CD4-positive, alpha-beta T cell treated with Interleukin-15 for 4 hours (primary cell): ENCODE measurements around the gene ABL1.

Source experiments
- DNase-seq: peaks from one replicate; pipeline ENCODE4 v3.0.0-alpha.2; 2020; ENCODE audit warnings: low spot score

The ABL1 gene

DNA sequence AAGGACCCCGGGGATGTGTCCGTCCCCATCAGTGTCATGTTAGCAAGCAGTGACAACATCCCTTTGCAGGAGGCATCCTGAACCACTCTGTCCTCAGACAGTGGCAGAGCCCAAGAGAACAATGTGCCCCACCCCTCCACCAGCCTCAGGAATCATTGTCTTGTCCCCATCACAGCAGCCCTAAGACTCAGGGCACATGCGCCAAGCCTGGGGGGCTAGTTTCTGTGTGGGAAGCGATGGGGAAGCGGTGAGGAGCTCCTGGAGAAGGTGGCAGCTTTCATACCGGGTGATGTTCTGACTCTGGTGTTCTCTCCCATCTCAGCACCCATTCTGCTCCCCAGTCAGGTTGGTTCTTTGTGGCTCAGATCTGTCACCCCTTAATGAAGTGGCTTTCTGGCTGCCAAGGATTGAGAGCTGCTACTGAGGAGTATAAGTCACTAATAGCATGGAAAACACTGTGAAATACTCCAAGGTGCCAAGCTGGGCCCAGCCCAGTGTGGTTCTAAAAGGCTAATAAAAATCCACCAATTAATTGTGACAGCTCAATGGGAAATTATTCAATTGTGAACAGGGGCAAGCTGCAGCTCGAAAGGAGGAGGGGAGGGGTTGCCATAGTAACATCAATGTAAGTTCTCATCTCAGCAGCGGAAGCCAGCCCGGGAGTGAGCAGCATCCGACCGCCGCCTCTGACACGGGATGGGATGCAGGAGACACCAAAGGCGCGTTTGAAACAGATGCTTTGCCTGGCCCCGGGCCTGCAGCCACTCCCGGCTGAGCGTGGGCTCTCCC, 56.8 kb downstream of the ABL1 start:
- no peak for DNase-seq

DNA sequence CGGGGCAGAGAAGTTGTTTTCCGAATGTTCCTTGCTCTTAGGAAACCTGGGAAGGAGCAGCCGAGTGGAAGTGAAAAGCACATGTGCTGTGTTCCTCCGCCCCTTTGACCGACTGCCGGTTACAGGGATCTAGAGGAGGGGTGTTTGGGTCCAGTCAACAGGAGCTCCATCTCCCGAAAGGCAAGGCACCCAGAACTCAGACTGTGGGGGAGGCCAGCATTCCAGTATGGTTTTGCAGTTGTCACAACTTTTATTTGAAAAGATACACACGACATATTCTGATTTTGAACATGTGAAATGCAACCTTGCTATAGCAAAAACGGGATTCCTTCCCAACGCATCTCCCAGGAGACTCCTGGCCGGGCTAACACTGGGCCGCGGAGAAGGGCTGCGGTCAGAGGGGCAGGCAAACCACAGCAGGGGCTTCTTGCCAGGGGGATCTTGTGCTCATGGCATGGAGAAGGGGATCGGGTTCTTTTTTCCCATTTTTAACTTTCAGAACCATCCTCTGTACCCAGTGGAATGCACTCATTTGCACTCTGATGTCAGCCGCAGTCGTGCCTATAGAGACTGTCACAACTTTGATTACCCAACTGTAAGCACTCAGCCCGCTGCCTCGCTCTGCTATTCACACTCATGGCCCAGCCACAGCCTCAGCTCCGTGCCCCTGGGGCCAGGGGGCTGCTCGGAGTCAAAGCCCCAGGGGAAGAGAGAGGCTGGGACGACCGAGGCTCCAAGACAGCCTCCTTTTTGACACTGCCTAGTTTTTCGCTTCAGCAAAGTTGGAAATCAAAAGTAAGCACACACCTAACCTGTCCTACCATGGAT, 57.6 kb downstream of the ABL1 start:
- DNase-seq = no peak

DNA sequence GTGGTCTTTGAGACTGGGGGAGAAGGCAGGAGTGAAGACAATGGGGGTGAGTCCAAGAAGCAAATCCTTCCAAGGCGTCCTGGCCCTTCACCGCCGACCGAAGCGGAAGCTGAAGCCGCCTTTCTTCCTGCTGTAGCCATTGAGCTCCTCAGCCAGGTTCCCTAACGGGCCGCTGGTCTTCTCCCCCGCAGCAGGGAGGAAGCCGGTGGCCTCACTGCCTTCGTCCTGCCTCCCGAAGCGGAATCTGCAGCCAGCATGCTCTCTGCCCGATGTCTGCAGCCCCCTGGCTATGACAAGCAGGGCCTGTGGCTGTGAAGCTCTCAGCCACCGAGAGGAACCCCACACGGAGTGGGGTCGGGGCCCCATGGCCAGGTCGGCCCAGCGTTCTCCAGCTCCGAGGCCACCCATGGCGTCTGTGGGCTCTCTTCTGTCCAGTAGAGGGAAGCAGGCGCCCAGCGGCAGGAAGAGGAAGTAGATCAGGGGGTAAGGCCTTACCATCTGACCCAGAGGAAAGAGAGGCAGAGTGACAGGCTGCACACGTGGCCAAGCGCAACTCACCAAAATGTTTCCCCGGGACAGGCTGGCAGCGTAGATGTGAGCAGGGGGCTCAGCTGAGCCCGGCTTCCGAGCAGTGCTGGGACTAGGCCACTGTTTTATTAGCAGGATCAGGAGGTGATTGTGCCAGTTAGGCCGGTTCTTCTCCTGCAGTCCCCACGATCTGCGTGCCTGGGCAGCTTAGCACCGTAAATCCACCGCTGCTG, 58.5 kb downstream of the ABL1 start:
- peak; percentile 4 for DNase-seq

DNA sequence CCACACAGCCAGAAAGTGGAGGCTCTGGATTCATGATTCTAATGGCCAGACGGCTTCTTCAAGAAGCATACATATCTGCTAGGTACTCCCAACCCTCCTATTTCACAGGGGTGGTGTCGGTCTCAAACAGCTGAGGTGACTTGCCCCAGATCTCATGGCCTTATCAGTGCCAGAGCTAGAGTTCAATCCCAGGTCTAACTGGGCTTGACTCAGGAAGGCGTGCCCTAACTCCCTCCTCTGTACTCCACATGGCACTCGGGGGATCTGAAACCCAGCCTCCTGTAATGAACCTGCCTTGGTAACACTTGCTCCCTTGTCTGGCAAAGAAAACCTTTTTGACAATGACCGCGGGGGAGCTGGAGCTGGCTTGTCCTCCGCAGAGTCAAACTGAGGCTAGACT, 59.5 kb downstream of the ABL1 start:
- DNase-seq = no peak

DNA sequence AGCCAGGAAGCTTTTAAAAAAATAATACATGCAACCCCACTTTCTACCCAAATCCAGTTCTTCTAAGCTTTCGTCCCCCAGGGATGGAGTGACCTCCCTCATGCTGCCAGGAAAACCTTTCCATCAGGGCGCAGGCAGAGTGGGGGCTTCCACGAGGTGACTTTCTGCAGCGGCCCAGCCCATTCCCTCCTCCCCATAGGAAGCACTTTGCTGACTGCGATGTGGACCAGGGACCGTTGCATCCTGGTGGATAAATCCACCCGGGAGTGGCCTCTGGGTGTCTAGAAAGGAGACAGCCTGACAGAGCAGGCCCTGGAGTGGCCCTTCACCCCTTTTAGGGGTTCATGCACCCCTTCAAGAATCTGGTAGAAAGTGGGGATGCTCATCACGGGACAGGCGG, 60.0 kb downstream of the ABL1 start:
- DNase-seq = no peak

- no peak for DNase-seq
Measured at GRCh38 chr9:130895481-130896232, 60.6 kb downstream of the ABL1 start.

- DNase-seq = no peak
Measured at GRCh38 chr9:130896233-130897014, 61.4 kb downstream of the ABL1 start, which contains the start of gene QRFP. QRFP (minus strand) TSS chr9:130896812; CDS start chr9:130893838, 2,974 bp downstream.

GRCh38 chr9:130897105-130897751, 62.2 kb downstream of the ABL1 start:
- no peak for DNase-seq

DNA sequence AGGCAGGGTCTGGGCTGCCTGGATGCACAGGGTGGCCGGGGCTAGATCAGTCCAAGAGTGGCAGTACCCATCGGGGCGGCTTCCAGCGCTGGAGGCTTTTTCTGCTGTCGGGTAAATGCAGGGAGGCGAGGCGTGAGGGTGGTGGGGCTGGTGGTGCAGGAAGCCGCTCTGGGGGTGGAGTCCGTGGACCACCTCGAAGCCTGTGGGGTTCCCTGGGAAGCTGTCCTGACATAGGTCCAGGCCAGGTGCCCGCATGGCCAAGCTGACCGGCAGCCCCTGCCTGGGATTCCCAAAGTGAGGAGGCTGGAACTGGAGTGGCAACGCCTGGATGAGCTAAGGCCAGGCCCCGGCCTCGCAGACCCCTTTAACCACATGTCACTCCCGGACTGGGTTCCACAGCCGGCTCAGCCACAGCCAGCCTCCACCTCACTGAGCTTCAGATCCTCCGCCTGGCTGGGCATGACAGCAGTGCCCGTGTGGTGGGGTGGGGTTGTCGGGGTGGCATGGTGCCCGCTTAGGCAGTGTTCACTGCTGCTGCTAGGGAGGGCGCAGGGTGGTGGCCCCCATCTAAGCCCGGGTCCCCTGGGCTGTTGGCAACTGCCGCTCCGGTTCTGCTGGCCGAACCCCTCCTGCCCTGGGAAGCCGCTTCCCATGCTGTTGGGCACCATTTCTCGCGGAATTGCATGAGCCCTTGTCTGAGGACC, 62.9 kb downstream of the ABL1 start:
- no peak for DNase-seq

DNA sequence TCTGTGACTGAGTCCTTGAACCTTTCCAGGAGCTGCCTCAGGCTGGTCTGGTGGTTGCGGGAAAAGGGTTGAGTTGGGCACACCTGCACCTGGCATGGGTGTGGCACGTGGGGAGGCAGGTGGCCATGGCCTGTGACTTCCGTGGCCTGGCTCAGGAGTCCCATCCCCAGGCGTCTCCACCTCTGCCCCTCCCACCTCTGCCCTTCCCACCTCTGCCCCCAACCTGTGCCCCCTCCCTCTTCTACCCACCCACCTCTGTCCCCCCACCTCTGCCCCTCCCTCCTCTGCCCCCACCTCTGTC, 63.4 kb downstream of the ABL1 start:
- no peak for DNase-seq

DNA sequence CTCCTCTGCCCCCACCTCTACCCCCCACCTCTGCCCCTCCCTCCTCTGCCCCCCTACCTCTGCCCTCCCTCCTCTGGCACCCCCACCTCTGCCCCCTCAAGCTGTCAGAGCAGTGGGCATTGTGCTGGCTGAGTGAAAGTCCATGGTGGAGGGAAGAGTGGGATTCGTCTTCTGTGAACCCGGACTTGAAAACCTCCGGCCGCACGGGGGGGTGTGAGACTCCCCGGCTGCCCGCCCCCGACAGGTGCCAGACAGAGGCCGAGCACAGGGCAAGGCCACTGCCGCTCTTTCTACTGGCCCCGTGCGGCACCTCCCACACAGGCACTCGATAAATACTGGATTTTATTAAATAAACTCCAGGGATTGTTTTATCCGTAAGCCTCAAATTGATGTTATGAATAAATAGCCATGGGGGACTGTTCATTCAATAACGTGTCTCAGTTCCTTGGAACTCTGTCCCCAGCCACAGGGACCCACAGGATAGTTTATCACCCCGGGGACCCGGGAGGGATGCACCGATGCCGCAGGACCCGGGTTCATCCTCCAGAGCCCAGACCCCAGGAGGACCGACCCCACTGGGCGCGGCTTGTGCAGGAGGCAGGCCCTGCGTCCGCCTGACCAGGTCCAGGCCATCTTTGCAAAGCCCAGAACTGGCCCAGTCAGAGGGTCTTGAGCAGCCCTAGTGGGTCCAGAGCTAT, 64.1 kb downstream of the ABL1 start:
- no peak for DNase-seq

DNA sequence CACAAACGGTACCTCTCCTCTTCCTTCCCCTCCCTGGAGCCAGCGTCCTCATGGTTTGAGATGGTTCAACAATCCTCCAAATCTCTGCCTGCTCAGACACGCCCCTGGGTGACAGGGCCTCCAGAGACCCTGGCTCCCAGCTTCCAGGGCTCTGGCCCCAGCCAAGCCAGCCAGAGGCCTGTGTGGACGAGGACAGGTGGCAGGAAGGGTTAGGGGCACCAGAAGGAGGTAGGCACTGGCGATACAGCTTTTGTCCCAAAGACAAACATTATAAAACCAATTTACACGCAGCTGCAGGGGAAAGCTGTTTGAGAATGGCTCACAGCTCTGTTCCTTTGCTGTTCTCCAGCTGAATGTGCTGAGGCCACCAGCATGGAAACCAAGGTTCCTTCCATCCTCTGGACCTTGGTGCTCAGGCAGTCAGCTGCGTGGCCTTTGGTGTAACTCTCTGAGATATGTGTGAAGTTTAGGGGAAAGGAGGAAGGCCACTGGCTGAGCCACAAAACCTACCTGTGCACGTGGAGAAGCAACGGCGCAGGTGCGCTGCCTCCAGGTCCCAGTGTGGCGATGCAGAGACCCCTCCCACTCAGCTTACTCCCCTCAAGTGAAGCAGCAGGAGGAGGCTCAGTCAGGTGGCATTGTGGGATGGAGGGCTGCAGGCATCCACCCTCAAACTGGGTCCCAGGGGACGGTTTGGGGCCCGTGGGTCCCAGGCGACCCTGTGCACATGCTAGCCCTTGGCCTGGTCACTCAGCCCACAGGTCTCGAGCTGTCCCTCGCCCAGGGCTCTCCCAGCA, 65.8 kb downstream of the ABL1 start:
- no peak for DNase-seq

DNA sequence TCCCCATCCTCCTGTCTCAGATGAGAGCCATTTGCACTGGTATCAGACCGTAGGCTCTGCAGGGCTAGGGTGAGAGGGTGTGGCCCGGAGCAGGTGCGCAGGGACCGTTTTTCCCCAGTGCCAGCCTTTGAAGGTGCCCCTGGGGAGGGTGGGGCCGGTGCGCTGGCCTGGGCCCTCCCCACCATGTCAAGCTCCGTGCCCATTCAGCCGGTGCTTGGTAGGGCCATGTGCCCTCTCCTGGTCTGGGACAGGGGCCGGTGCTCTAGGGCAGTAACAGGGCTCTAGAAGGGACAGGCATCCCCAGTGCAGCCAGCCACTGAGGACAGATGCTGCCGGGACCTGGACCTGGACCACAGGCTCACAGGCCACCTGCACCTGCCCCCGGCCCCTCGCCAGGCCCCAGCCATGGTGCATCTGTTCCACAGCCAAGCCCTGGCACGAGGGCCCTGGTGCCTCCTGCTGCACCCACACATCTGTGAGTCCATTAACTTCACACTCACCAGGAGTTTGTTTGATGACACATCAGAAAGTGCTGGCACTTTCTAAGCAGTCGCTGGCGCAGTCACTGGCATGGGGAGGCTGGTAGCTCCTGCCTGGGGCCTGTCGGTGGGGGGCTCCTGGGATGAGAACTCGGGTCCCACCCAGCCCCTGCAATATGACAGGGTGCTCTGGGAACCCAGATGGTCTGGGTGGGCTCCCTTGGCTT, 66.6 kb downstream of the ABL1 start:
- DNase-seq = no peak

- DNase-seq = no peak
Measured at GRCh38 chr9:130902204-130903185, 67.4 kb downstream of the ABL1 start.

DNA sequence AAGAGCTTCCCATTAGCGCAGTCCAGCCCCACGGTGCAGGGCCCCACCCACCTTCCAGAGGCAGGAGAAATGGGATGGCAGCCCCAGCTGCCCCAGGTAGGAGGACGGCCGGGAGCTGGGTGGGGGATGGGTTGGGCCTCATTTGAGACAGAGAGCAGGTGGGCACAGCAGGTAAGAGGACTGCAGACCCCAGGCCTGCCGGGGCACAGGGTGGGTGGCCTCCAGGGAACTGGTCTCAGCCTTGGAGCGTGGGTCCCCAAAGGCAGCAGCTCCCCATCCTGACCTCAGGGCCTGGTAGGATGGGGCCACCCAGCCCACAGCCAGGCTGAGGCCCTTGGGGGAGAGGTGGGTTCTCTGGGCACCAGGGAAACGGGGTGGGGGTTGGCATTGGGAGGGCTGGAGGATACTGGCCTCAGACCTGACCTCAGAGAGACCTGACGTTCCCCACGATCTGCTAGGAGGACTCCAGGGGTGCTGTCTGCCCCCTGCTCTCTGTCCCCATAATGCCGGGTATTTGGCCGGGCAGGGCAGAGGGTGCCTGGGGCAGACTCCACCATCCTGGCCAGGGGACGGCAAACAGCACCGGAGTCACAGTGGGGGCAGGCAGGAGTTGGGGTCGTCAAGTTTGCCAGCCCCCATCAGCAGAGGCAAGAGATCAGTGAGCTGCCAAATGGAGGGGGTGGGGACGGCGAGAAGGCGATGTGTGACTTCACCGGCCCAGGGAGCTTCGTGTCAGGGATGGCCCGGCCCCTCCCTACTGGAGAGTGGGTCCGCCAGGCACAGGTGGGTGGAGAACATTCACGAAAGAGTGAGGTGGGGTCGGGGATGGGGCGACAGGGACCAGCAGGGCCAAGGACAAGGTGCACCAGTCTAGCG, 68.4 kb downstream of the ABL1 start:
- no peak for DNase-seq
